ENCODE results near the gene ADD3. TPM values are rescaled to one million over a fixed set of nuclear protein-coding genes. Genes with fewer than 3 reads are reported as not detected.

ADD3 gene
- total RNA-seq, 1 donor from 2014 or later, result 94.6 TPM

GRCh38 chr10:110022716-110023504, 15.1 kb downstream of the ADD3 start:
- TF ChIP-seq CTCF (IDR thresholded peaks at IDR 0.05), result no peak
- intact Hi-C loops (cut with DNase I), result no loop called here
- DNase-seq (no peak), ATAC-seq (no peak)
- Histone ChIP-seq H3K4me3 (no peak overlapping the region), H3K36me3 (no peaks in the 10 kb centered on the region), H3K27ac (no peak overlapping the region), H3K27me3 (ENCODE audit: low read depth) (no peaks in the 10 kb centered on the region), H3K9me3 (no peaks in the 10 kb centered on the region), H3K4me1 (peaks cover 19% of the 10 kb centered on the region)

GRCh38 chr10:110023785-110024465, 16.1 kb downstream of the ADD3 start:
- intact Hi-C loops (cut with DNase I), result no loop called here
- DNase-seq (no peak), ATAC-seq (no peak)
- no peak for TF ChIP-seq CTCF (IDR thresholded peaks at IDR 0.05)
- Histone ChIP-seq H3K36me3 (no peaks in the 10 kb centered on the region), H3K27ac (no peak overlapping the region), H3K4me1 (peaks cover 16% of the 10 kb centered on the region), H3K9me3 (no peaks in the 10 kb centered on the region), H3K27me3 (ENCODE audit: low read depth) (no peaks in the 10 kb centered on the region), H3K4me3 (no peak overlapping the region)

- DNase-seq (no peak), ATAC-seq (no peak)
- no peak for TF ChIP-seq CTCF (IDR thresholded peaks at IDR 0.05)
- intact Hi-C loops (cut with DNase I), result no loop called here
- Histone ChIP-seq H3K27ac (no peak overlapping the region), H3K4me3 (no peak overlapping the region), H3K9me3 (no peaks in the 10 kb centered on the region), H3K36me3 (no peaks in the 10 kb centered on the region), H3K4me1 (peaks cover 27% of the 10 kb centered on the region), H3K27me3 (ENCODE audit: low read depth) (no peaks in the 10 kb centered on the region)
These were observed 21.7 kb downstream of the ADD3 start for GRCh38 chr10:110029450-110029849.

- intact Hi-C loops (cut with DNase I), result no loop called here
- Histone ChIP-seq H3K4me1 (peaks cover 38% of the 10 kb centered on the region), H3K4me3 (no peak overlapping the region), H3K27me3 (ENCODE audit: low read depth) (no peaks in the 10 kb centered on the region), H3K27ac (no peak overlapping the region), H3K36me3 (no peaks in the 10 kb centered on the region), H3K9me3 (no peaks in the 10 kb centered on the region)
- ATAC-seq, result no peak
- no peak for DNase-seq
- no peak for TF ChIP-seq CTCF (IDR thresholded peaks at IDR 0.05)
These were observed 25.3 kb downstream of the ADD3 start for GRCh38 chr10:110032801-110033700.

- intact Hi-C loops (cut with DNase I), result no loop called here
- no peak overlapping the region for H3K4me3 ChIP-seq
- H3K36me3 ChIP-seq, result no peaks in the 10 kb centered on the region
- peaks cover 38% of the 10 kb centered on the region for H3K4me1 ChIP-seq
- H3K27me3 ChIP-seq (ENCODE audit: low read depth), result no peaks in the 10 kb centered on the region
- no peak overlapping the region for H3K27ac ChIP-seq
- no peaks in the 10 kb centered on the region for H3K9me3 ChIP-seq
- no peak for TF ChIP-seq CTCF (IDR thresholded peaks at IDR 0.05)
- no peak for DNase-seq
- no peak for ATAC-seq
These were observed 26.0 kb downstream of the ADD3 start for GRCh38 chr10:110033701-110034235.

Measured in lower lobe of right lung (tissue), 2 donors.